Activated naive CD4-positive, alpha-beta T cell treated with anti-CD3 and anti-CD28 coated beads for 36 hours (primary cell): ENCODE results near the gene CCSER2. TPM values are rescaled to one million over a fixed set of nuclear protein-coding genes. Genes with fewer than 3 reads are reported as not detected.

Experiments used
- CTCF ChIA-PET: fragments of 350-600 bp; sonication (Branson Sonifier 250); formaldehyde crosslinking; loops from one replicate; lab custom pipeline; 2021; ENCODE audit warnings: antibody characterized with exemption; lab: Charles Lee
- DNase-seq: peaks from one replicate; pipeline ENCODE4 v3.0.0-alpha.2; 2020
- H3K27ac Mint-ChIP-seq: one replicate; pipeline ENCODE4 v1.8.0; 2021; ENCODE audit warnings: mild to moderate bottlenecking, mixed read lengths
- H3K27me3 Mint-ChIP-seq: one replicate; pipeline ENCODE4 v1.8.0; 2021; ENCODE audit warnings: low read depth, mixed read lengths
- H3K36me3 Mint-ChIP-seq: one replicate; pipeline ENCODE4 v1.8.0; 2021; ENCODE audit warnings: low read depth, mixed read lengths
- H3K4me1 Mint-ChIP-seq: one replicate; pipeline ENCODE4 v1.8.0; 2021; ENCODE audit warnings: low read depth, mixed read lengths
- H3K4me3 Mint-ChIP-seq: one replicate; pipeline ENCODE4 v1.8.0; 2021; ENCODE audit warnings: mild to moderate bottlenecking, moderate library complexity, mixed read lengths
- H3K9me3 Mint-ChIP-seq: one replicate; pipeline ENCODE4 v1.8.0; 2021; ENCODE audit warnings: mixed read lengths
- intact Hi-C: fragments of 100-400 bp; cut with micrococcal nuclease; formaldehyde crosslinking; loops from one replicate; pipeline ENCODE4 v1.15.1; 2023
- total RNA-seq, 2 experiments: library from RNA; stranded (reverse); gene quantifications; one replicate each; pipeline ENCODE4 v1.2.3, GENCODE V29; 2021

The CCSER2 gene
- total RNA-seq, 2 experiments from 2014 or later = 78.0 to 81.8 TPM

GRCh38 chr10:84543948-84544347, 215.6 kb downstream of the CCSER2 start:
- H3K36me3 Mint-ChIP-seq = no peaks in the 10 kb centered on the region
- H3K4me1 Mint-ChIP-seq = peaks cover 6% of the 10 kb centered on the region
- no peak overlapping the region for H3K4me3 Mint-ChIP-seq
- peaks cover 17% of the 10 kb centered on the region for H3K27me3 Mint-ChIP-seq
- intact Hi-C loops = no loop called here
- CTCF ChIA-PET = no interaction called here
- no peak overlapping the region for H3K27ac Mint-ChIP-seq
- no peaks in the 10 kb centered on the region for H3K9me3 Mint-ChIP-seq
- DNase-seq = no peak

GRCh38 chr10:84545651-84546050, 217.3 kb downstream of the CCSER2 start:
- H3K36me3 Mint-ChIP-seq = no peaks in the 10 kb centered on the region
- H3K4me3 Mint-ChIP-seq = no peak overlapping the region
- CTCF ChIA-PET = no interaction called here
- H3K27me3 Mint-ChIP-seq = peaks cover 14% of the 10 kb centered on the region
- intact Hi-C loops = no loop called here
- no peaks in the 10 kb centered on the region for H3K9me3 Mint-ChIP-seq
- DNase-seq = no peak
- peaks cover 6% of the 10 kb centered on the region for H3K4me1 Mint-ChIP-seq
- H3K27ac Mint-ChIP-seq = no peak overlapping the region

- Mint-ChIP-seq H3K36me3 (no peaks in the 10 kb centered on the region), H3K4me1 (no peaks in the 10 kb centered on the region), H3K9me3 (no peaks in the 10 kb centered on the region), H3K4me3 (no peak overlapping the region), H3K27me3 (peaks cover 8% of the 10 kb centered on the region), H3K27ac (no peak overlapping the region)
- intact Hi-C loops = no loop called here
- no peak for DNase-seq
- CTCF ChIA-PET = no interaction called here
Measured at GRCh38 chr10:84546609-84547008, 218.2 kb downstream of the CCSER2 start.

GRCh38 chr10:84547616-84548015, 219.2 kb downstream of the CCSER2 start:
- Mint-ChIP-seq H3K4me1 (no peaks in the 10 kb centered on the region), H3K27ac (no peak overlapping the region), H3K27me3 (peaks cover 3% of the 10 kb centered on the region), H3K36me3 (no peaks in the 10 kb centered on the region), H3K9me3 (no peaks in the 10 kb centered on the region), H3K4me3 (no peak overlapping the region)
- CTCF ChIA-PET = interaction anchor here (0.6 to 5.3 kb wide), 2 partner anchors 8 to 117 kb away, joined by 3 to 52 read pairs; no protein-coding TSS in a partner anchor
- intact Hi-C loops = no loop called here
- DNase-seq = no peak

GRCh38 chr10:84548869-84549268, 220.5 kb downstream of the CCSER2 start:
- Mint-ChIP-seq H3K4me3 (no peak overlapping the region), H3K36me3 (no peaks in the 10 kb centered on the region), H3K27ac (no peak overlapping the region), H3K4me1 (no peaks in the 10 kb centered on the region), H3K9me3 (no peaks in the 10 kb centered on the region), H3K27me3 (peaks cover 3% of the 10 kb centered on the region)
- intact Hi-C loops = no loop called here
- DNase-seq = peak; percentile 24
- CTCF ChIA-PET = interaction anchor here (0.7 to 5.3 kb wide), 7 partner anchors 9 to 284 kb away, joined by 3 to 52 read pairs (median 4); no protein-coding TSS in a partner anchor

GRCh38 chr10:84549368-84550165, 221.2 kb downstream of the CCSER2 start:
- Mint-ChIP-seq H3K27me3 (peaks cover 5% of the 10 kb centered on the region), H3K36me3 (no peaks in the 10 kb centered on the region), H3K4me3 (no peak overlapping the region), H3K4me1 (no peaks in the 10 kb centered on the region), H3K27ac (no peak overlapping the region), H3K9me3 (no peaks in the 10 kb centered on the region)
- intact Hi-C loops = no loop called here
- CTCF ChIA-PET = interaction anchor here (0.7 to 5.3 kb wide), 5 partner anchors 8 to 196 kb away, joined by 3 to 52 read pairs (median 4); no protein-coding TSS in a partner anchor
- DNase-seq = no peak

GRCh38 chr10:84550756-84551436, 222.5 kb downstream of the CCSER2 start:
- Mint-ChIP-seq H3K9me3 (no peaks in the 10 kb centered on the region), H3K27me3 (peaks cover 5% of the 10 kb centered on the region), H3K4me1 (no peaks in the 10 kb centered on the region), H3K4me3 (no peak overlapping the region), H3K27ac (no peak overlapping the region), H3K36me3 (no peaks in the 10 kb centered on the region)
- no peak for DNase-seq
- CTCF ChIA-PET = interaction anchor here (0.6 to 5.3 kb wide), 4 partner anchors 11 to 690 kb away, joined by 3 to 52 read pairs (median 4); no protein-coding TSS in a partner anchor
- intact Hi-C loops = no loop called here

- Mint-ChIP-seq H3K4me1 (no peaks in the 10 kb centered on the region), H3K9me3 (no peaks in the 10 kb centered on the region), H3K36me3 (no peaks in the 10 kb centered on the region), H3K4me3 (no peak overlapping the region), H3K27ac (no peak overlapping the region), H3K27me3 (peaks cover 5% of the 10 kb centered on the region)
- DNase-seq = no peak
- CTCF ChIA-PET = interaction anchor here (0.6 to 5.3 kb wide), 3 partner anchors 12 to 690 kb away, joined by 3 to 52 read pairs (median 4); no protein-coding TSS in a partner anchor
- intact Hi-C loops = no loop called here
Measured at GRCh38 chr10:84551437-84552120, 223.2 kb downstream of the CCSER2 start.

GRCh38 chr10:84552478-84552877, 224.1 kb downstream of the CCSER2 start:
- Mint-ChIP-seq H3K4me1 (no peaks in the 10 kb centered on the region), H3K27me3 (peaks cover 5% of the 10 kb centered on the region), H3K9me3 (no peaks in the 10 kb centered on the region), H3K4me3 (no peak overlapping the region), H3K27ac (no peak overlapping the region), H3K36me3 (no peaks in the 10 kb centered on the region)
- CTCF ChIA-PET = interaction anchor here (5.3 kb wide), 1 partner anchor 13 kb away, joined by 52 read pairs; no protein-coding TSS in a partner anchor
- DNase-seq = no peak
- intact Hi-C loops = no loop called here

GRCh38 chr10:84562592-84562991, 234.2 kb downstream of the CCSER2 start:
- no peaks in the 10 kb centered on the region for H3K9me3 Mint-ChIP-seq
- no peaks in the 10 kb centered on the region for H3K36me3 Mint-ChIP-seq

GRCh38 chr10:84563355-84563754, 235.0 kb downstream of the CCSER2 start:
- Mint-ChIP-seq H3K4me3 (no peak overlapping the region), H3K4me1 (peaks cover 3% of the 10 kb centered on the region), H3K27me3 (peaks cover 23% of the 10 kb centered on the region), H3K36me3 (no peaks in the 10 kb centered on the region), H3K27ac (no peak overlapping the region), H3K9me3 (no peaks in the 10 kb centered on the region)
- intact Hi-C loops = no loop called here
- CTCF ChIA-PET = interaction anchor here (0.8 kb wide), 1 partner anchor 14 kb away, joined by 4 read pairs; no protein-coding TSS in a partner anchor
- no peak for DNase-seq

More at GRCh38 chr10:84562592-84562991, 234.2 kb downstream of the CCSER2 start:
- peaks cover 3% of the 10 kb centered on the region for H3K4me1 Mint-ChIP-seq
- H3K27ac Mint-ChIP-seq = no peak overlapping the region
- intact Hi-C loops = no loop called here
- no peak for DNase-seq
- peaks cover 23% of the 10 kb centered on the region for H3K27me3 Mint-ChIP-seq
- CTCF ChIA-PET = no interaction called here
- H3K4me3 Mint-ChIP-seq = no peak overlapping the region

- H3K4me3 Mint-ChIP-seq = no peak overlapping the region
- no peak overlapping the region for H3K27ac Mint-ChIP-seq
- DNase-seq = no peak
- no peaks in the 10 kb centered on the region for H3K9me3 Mint-ChIP-seq
- peaks cover 25% of the 10 kb centered on the region for H3K27me3 Mint-ChIP-seq
- H3K4me1 Mint-ChIP-seq = peaks cover 3% of the 10 kb centered on the region
- H3K36me3 Mint-ChIP-seq = no peaks in the 10 kb centered on the region
- CTCF ChIA-PET = interaction anchor here (0.8 kb wide), 1 partner anchor 15 kb away, joined by 4 read pairs; no protein-coding TSS in a partner anchor
- intact Hi-C loops = no loop called here
Measured at GRCh38 chr10:84563868-84564267, 235.5 kb downstream of the CCSER2 start.
